HepG2 (cell line): ENCODE measurements around the gene ASGR1. TPM values are rescaled to one million over a fixed set of nuclear protein-coding genes. Genes with fewer than 3 reads are reported as not detected.

Experiments
- ATM ChIP-seq: fragments of 450-650 bp; IDR thresholded peaks from 2 replicates; pipeline ENCODE4 v1.7.1; 2017; ENCODE audit warnings: mild to moderate bottlenecking, borderline replicate concordance
- CC2D1A ChIP-seq: sonication (generic); formaldehyde crosslinking; IDR thresholded peaks from 2 replicates; pipeline ENCODE4 v1.8.1; 2023; ENCODE audit warnings: mild to moderate bottlenecking, missing genetic modification reagents
- GABPB1 ChIP-seq: IDR thresholded peaks from 2 replicates; pipeline ENCODE4 v1.6.1; 2016; ENCODE audit warnings: mild to moderate bottlenecking, missing genetic modification reagents, moderate library complexity, missing compliant biosample characterization
- GLI4 ChIP-seq: sonication (generic); formaldehyde crosslinking; IDR thresholded peaks from 2 replicates; pipeline ENCODE4 v1.5.1; 2020; ENCODE audit warnings: missing genetic modification reagents, mild to moderate bottlenecking, moderate library complexity, borderline replicate concordance
- HNRNPUL1 ChIP-seq: fragments of 200-400 bp; formaldehyde crosslinking; IDR thresholded peaks from 2 replicates; pipeline ENCODE4 v1.6.1; 2017; ENCODE audit warnings: low read depth, mild to moderate bottlenecking, low read length, moderate library complexity
- NCOA5 ChIP-seq: sonication (generic); formaldehyde crosslinking; IDR thresholded peaks from 2 replicates; pipeline ENCODE4 v1.4.0; 2020; ENCODE audit warnings: missing genetic modification reagents
- NFE2 ChIP-seq: sonication (generic); formaldehyde crosslinking; IDR thresholded peaks from 2 replicates; pipeline ENCODE4 v1.4.0; 2020; ENCODE audit warnings: missing genetic modification reagents
- NFIB ChIP-seq: sonication (generic); formaldehyde crosslinking; IDR thresholded peaks from 2 replicates; pipeline ENCODE4 v1.9.0; 2021; ENCODE audit warnings: missing genetic modification reagents, mild to moderate bottlenecking, borderline replicate concordance
- RBM22 ChIP-seq: fragments of 200-400 bp; formaldehyde crosslinking; optimal IDR thresholded peaks from 2 replicates; pipeline ENCODE3; 2017; ENCODE audit warnings: mild to moderate bottlenecking, low read length, moderate library complexity
- RORA ChIP-seq: sonication (generic); formaldehyde crosslinking; IDR thresholded peaks from 2 replicates; pipeline ENCODE4 v1.5.0; 2020; ENCODE audit warnings: mild to moderate bottlenecking, missing genetic modification reagents, moderate library complexity
- SP1 ChIP-seq, 2 experiments: fragments of 450-650 bp in 1 of 2; sonication (generic) in 1 of 2; formaldehyde crosslinking in 1 of 2; IDR thresholded peaks; 2 replicates each; pipeline versions ENCODE4 v1.4.0 to v1.6.1; 2016 to 2020; ENCODE audit warnings: missing genetic modification reagents in 1 of 2
- ZNF101 ChIP-seq: sonication (generic); formaldehyde crosslinking; IDR thresholded peaks from 2 replicates; pipeline ENCODE4 v1.4.0; 2020; ENCODE audit warnings: mild to moderate bottlenecking, low read depth, missing genetic modification reagents, borderline replicate concordance
- ZNF331 ChIP-seq: sonication (generic); formaldehyde crosslinking; IDR thresholded peaks from 2 replicates; pipeline ENCODE4 v1.4.0; 2020; ENCODE audit warnings: missing genetic modification reagents
- ZNF724P ChIP-seq: sonication (generic); formaldehyde crosslinking; IDR thresholded peaks from 2 replicates; pipeline ENCODE4 v1.8.0; 2022; ENCODE audit warnings: missing genetic modification reagents, borderline replicate concordance
- ZSCAN29 ChIP-seq: sonication (generic); formaldehyde crosslinking; conservative IDR thresholded peaks from 2 replicates; pipeline ENCODE4 v1.4.0; 2020; ENCODE audit warnings: mild to moderate bottlenecking, missing genetic modification reagents
- polyA plus RNA-seq, 8 experiments: library from polyadenylated mRNA; depleted of rRNA in 3 of 8; stranded (reverse) in 7 of 8; unstranded in 1 of 8; fragments of >200 nt; fragmentation: Illumina TruSeq in 4 of 8; extraction: Trizol in 4 of 8; gene quantifications; 2 replicates each; pipeline versions ENCODE4 v1.2.1 to v1.2.3, GENCODE V29; 2011 to 2016; ENCODE audit warnings: low read depth in 4 of 8, missing spikeins in 1 of 8, mixed read lengths in 1 of 8; ENCODE audit not compliant: insufficient read depth in 1 of 8
- total RNA-seq, 5 experiments: library from RNA; depleted of rRNA; stranded (reverse); fragments of >200 nt; fragmentation: Illumina TruSeq; extraction: Trizol; gene quantifications; 2 replicates each; pipeline ENCODE4 v1.2.3, GENCODE V29; 2016; ENCODE audit warnings: low read depth in 1 of 5
- TF ChIP-seq, protein P1 (sequence below): sonication (generic); formaldehyde crosslinking; IDR thresholded peaks from 2 replicates; pipeline ENCODE4 v1.5.0; 2020; ENCODE audit warnings: mild to moderate bottlenecking, missing genetic modification reagents
- TF ChIP-seq, protein P2 (sequence below): sonication (generic); formaldehyde crosslinking; IDR thresholded peaks from 2 replicates; pipeline ENCODE4 v1.4.0; 2020; ENCODE audit warnings: mild to moderate bottlenecking, missing genetic modification reagents
- TF ChIP-seq, protein P3 (sequence below): sonication (generic); formaldehyde crosslinking; IDR thresholded peaks from 2 replicates; pipeline ENCODE4 v1.4.0; 2020; ENCODE audit warnings: missing genetic modification reagents, borderline replicate concordance
- TF ChIP-seq, protein P4 (sequence below): sonication (generic); formaldehyde crosslinking; IDR thresholded peaks from 2 replicates; pipeline ENCODE4 v1.5.1; 2020; ENCODE audit warnings: missing genetic modification reagents, mild to moderate bottlenecking, borderline replicate concordance

Gene ASGR1
- total and polyA plus RNA-seq, 2 of the 13 experiments (the other 11 are each of a cell fraction or from before 2014, with no cell fraction given) = 353 to 796 TPM

DNA sequence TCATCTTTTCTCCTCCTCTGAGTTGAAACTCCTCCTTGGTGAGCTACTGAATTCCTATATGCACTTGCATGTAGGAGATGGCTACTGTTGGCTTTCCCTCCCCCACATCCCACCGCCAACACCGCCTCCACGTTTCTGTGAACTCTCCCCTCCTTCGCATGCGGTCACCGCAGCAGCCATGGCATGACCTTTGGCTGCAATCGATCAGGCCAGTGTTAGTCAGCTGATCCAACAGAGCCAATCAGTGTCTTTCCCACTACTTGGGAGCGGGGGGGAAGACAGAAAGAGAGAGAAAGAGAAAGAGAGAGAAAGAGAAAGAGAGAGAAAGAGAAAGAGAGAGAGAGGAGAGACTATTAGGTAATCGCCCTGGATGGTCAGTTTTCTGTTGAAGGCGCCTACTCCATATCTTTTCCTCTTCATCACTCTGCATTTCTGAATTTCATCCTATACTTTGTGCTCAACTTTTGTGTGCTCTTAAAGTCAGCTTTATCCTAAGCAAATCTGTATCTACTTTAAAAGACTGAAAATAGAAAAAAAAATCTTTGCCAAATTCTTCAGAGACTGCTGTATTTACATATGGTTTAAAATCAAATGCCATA is 22.7 kb downstream of the ASGR1 start (continued):
- no peak for TF ChIP-seq ATM
- TF ChIP-seq ZSCAN29 = no peak
- TF ChIP-seq NCOA5 (CRISPR knock-in tag) = no peak
- no peak for TF ChIP-seq CC2D1A (CRISPR knock-in tag)
- TF ChIP-seq SP1 (IDR thresholded peaks at IDR 0.05) = no peak
- 0 out of 2 replicates have a peak, but pooled peaks have one; percentile 37 for TF ChIP-seq SP1 (CRISPR knock-in tag; IDR thresholded peaks at IDR 0.05)
- TF ChIP-seq RBM22 = no peak
- TF ChIP-seq, protein P1, sequence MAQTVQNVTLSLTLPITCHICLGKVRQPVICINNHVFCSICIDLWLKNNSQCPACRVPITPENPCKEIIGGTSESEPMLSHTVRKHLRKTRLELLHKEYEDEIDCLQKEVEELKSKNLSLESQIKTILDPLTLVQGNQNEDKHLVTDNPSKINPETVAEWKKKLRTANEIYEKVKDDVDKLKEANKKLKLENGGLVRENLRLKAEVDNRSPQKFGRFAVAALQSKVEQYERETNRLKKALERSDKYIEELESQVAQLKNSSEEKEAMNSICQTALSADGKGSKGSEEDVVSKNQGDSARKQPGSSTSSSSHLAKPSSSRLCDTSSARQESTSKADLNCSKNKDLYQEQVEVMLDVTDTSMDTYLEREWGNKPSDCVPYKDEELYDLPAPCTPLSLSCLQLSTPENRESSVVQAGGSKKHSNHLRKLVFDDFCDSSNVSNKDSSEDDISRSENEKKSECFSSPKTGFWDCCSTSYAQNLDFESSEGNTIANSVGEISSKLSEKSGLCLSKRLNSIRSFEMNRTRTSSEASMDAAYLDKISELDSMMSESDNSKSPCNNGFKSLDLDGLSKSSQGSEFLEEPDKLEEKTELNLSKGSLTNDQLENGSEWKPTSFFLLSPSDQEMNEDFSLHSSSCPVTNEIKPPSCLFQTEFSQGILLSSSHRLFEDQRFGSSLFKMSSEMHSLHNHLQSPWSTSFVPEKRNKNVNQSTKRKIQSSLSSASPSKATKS = 0 out of 2 replicates have a peak, but pooled peaks have one; percentile 63
- TF ChIP-seq, protein P2, sequence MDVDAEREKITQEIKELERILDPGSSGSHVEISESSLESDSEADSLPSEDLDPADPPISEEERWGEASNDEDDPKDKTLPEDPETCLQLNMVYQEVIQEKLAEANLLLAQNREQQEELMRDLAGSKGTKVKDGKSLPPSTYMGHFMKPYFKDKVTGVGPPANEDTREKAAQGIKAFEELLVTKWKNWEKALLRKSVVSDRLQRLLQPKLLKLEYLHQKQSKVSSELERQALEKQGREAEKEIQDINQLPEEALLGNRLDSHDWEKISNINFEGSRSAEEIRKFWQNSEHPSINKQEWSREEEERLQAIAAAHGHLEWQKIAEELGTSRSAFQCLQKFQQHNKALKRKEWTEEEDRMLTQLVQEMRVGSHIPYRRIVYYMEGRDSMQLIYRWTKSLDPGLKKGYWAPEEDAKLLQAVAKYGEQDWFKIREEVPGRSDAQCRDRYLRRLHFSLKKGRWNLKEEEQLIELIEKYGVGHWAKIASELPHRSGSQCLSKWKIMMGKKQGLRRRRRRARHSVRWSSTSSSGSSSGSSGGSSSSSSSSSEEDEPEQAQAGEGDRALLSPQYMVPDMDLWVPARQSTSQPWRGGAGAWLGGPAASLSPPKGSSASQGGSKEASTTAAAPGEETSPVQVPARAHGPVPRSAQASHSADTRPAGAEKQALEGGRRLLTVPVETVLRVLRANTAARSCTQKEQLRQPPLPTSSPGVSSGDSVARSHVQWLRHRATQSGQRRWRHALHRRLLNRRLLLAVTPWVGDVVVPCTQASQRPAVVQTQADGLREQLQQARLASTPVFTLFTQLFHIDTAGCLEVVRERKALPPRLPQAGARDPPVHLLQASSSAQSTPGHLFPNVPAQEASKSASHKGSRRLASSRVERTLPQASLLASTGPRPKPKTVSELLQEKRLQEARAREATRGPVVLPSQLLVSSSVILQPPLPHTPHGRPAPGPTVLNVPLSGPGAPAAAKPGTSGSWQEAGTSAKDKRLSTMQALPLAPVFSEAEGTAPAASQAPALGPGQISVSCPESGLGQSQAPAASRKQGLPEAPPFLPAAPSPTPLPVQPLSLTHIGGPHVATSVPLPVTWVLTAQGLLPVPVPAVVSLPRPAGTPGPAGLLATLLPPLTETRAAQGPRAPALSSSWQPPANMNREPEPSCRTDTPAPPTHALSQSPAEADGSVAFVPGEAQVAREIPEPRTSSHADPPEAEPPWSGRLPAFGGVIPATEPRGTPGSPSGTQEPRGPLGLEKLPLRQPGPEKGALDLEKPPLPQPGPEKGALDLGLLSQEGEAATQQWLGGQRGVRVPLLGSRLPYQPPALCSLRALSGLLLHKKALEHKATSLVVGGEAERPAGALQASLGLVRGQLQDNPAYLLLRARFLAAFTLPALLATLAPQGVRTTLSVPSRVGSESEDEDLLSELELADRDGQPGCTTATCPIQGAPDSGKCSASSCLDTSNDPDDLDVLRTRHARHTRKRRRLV (CRISPR knock-in tag) = 0 out of 2 replicates have a peak, but pooled peaks have one; percentile 59
- peak; percentile 95; the same call in 1 of the 2 replicates for TF ChIP-seq ZNF724P
- TF ChIP-seq, protein P3, sequence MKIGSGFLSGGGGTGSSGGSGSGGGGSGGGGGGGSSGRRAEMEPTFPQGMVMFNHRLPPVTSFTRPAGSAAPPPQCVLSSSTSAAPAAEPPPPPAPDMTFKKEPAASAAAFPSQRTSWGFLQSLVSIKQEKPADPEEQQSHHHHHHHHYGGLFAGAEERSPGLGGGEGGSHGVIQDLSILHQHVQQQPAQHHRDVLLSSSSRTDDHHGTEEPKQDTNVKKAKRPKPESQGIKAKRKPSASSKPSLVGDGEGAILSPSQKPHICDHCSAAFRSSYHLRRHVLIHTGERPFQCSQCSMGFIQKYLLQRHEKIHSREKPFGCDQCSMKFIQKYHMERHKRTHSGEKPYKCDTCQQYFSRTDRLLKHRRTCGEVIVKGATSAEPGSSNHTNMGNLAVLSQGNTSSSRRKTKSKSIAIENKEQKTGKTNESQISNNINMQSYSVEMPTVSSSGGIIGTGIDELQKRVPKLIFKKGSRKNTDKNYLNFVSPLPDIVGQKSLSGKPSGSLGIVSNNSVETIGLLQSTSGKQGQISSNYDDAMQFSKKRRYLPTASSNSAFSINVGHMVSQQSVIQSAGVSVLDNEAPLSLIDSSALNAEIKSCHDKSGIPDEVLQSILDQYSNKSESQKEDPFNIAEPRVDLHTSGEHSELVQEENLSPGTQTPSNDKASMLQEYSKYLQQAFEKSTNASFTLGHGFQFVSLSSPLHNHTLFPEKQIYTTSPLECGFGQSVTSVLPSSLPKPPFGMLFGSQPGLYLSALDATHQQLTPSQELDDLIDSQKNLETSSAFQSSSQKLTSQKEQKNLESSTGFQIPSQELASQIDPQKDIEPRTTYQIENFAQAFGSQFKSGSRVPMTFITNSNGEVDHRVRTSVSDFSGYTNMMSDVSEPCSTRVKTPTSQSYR (CRISPR knock-in tag) = peak; percentile 97
- no peak for TF ChIP-seq RORA (CRISPR knock-in tag)
- TF ChIP-seq, protein P4, sequence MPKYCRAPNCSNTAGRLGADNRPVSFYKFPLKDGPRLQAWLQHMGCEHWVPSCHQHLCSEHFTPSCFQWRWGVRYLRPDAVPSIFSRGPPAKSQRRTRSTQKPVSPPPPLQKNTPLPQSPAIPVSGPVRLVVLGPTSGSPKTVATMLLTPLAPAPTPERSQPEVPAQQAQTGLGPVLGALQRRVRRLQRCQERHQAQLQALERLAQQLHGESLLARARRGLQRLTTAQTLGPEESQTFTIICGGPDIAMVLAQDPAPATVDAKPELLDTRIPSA (CRISPR knock-in tag) = no peak
- TF ChIP-seq NFIB (CRISPR knock-in tag) = no peak
- no peak for TF ChIP-seq HNRNPUL1
- no peak for TF ChIP-seq ZNF101 (CRISPR knock-in tag)
- TF ChIP-seq GLI4 (CRISPR knock-in tag) = peak; percentile 57; the same call in 1 of the 2 replicates
- no peak for TF ChIP-seq NFE2 (CRISPR knock-in tag)
- peak; percentile 56 for TF ChIP-seq GABPB1
- TF ChIP-seq ZNF331 (CRISPR knock-in tag) = peak; percentile 95
